Kidney (tissue), 14 donors: Measurements from ENCODE around the gene SDSL. TPM values are rescaled to one million over a fixed set of nuclear protein-coding genes. Genes with fewer than 3 reads are reported as not detected.
A peak's percentile ranks its signal among the peaks of the same experiment; 100 is the strongest.

Experiments
- DNase-seq, 5 donors: peaks; one replicate each; pipeline ENCODE4 v3.0.0-alpha.2; 2013 to 2020
- FAIRE-seq: peaks from 2 replicates; lab custom pipeline; 2012; peaks lifted over from hg19 to GRCh38; lab: Jason Lieb, UNC
- H3K27ac ChIP-seq, 2 donors: one replicate each; pipeline ENCODE4 v1.7.0; 2013; ENCODE audit warnings: low read depth in 2 of 2, low read length in 2 of 2, inconsistent platforms in 1 of 2
- H3K27me3 ChIP-seq: one replicate; pipeline ENCODE4 v1.7.1; 2013; ENCODE audit warnings: low read length, inconsistent platforms; ENCODE audit not compliant: control insufficient read depth, insufficient read depth
- H3K36me3 ChIP-seq, 3 donors: one replicate each; pipeline versions ENCODE4 v1.7.0 to v1.7.1; 2013; ENCODE audit warnings: low read length in 3 of 3, control low read depth in 1 of 3, inconsistent platforms in 1 of 3; ENCODE audit not compliant: insufficient read depth in 3 of 3, control insufficient read depth in 2 of 3
- H3K4me1 ChIP-seq, 3 donors: one replicate each; pipeline versions ENCODE4 v1.7.0 to v1.7.1; 2013; ENCODE audit warnings: low read length in 3 of 3, inconsistent platforms in 1 of 3, low read depth in 1 of 3; ENCODE audit not compliant: control insufficient read depth in 2 of 3, insufficient read depth in 2 of 3
- H3K4me3 ChIP-seq, 3 donors: one replicate each; pipeline versions ENCODE4 v1.7.0 to v1.8.1; 2013; ENCODE audit warnings: low read length in 3 of 3, control low read depth in 1 of 3, inconsistent platforms in 1 of 3
- H3K9ac ChIP-seq, 3 donors: one replicate each; pipeline versions ENCODE4 v1.7.0 to v1.7.1; 2013; ENCODE audit warnings: low read length in 3 of 3, control low read depth in 1 of 3, inconsistent platforms in 1 of 3
- H3K9me3 ChIP-seq, 3 donors: one replicate each; pipeline versions ENCODE4 v1.7.0 to v1.7.1; 2013; ENCODE audit warnings: low read length in 3 of 3, control low read depth in 1 of 3, inconsistent platforms in 1 of 3; ENCODE audit not compliant: control insufficient read depth in 2 of 3, insufficient read depth in 1 of 3
- intact Hi-C: fragments of 100-400 bp; cut with DNase I; formaldehyde crosslinking; loops from one replicate; pipeline ENCODE4 v1.11.1; 2022
- polyA plus RNA-seq: library from polyadenylated mRNA; stranded (reverse); fragments of 350-450 nt; fragmentation: Illumina TruSeq; extraction: RNeasy Lipid Tissue Mini Kit (QIAGEN cat#74804); gene quantifications from one replicate; pipeline ENCODE4 v1.2.3, GENCODE V29; 2014; ENCODE audit warnings: low read depth, low replicate concordance; ENCODE audit not compliant: insufficient read depth
- total RNA-seq: library from RNA; stranded (reverse); fragmentation: NEBNext Ultra II Directional; extraction: Animal tissue kit (Norgen Biotek cat#: 25700); gene quantifications from one replicate; pipeline ENCODE4 v1.2.1, GENCODE V29; 2021
- TF ChIP-seq, protein P1 (sequence below): IDR thresholded peaks from 3 replicates; pipeline ENCODE4 v1.5.1; 2012; ENCODE audit warnings: mild to moderate bottlenecking, moderate library complexity, borderline replicate concordance; ENCODE audit not compliant: insufficient read depth; ENCODE audit errors: extremely low read depth
- donor health status: control.
- donor health status: control.
- donor health status: control.
- donor health status: control.
- donor health status: control.
- donor health status: DM: yes; HTN: yes; CAD: no.
- donor health status: Normal renal cell carcinoma (clear cell type).

The SDSL gene
- total and polyA plus RNA-seq, 2 donors from 2014 or later = 22.8 to 116 TPM

DNA sequence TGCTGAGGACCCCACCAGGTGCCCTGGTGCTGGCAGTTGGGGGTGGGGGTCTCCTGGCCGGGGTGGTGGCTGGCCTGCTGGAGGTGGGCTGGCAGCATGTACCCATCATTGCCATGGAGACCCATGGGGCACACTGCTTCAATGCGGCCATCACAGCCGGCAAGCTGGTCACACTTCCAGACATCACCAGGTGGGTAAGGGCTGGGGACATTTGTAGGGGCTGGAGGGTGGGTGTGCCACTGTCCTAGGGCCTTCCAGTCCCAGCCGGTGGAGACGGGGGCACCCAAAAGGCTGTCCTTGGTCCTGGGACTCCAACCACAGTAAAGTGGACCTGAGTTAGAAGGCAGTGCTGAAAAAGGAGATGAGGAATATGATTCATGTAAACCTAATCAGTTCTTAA lies 13.2 kb downstream of the SDSL start:
- H3K4me1 ChIP-seq = no peaks in the 10 kb centered on the region
- H3K27me3 ChIP-seq = no peaks in the 10 kb centered on the region
- intact Hi-C loops = no loop called here
- H3K9ac ChIP-seq = no peak overlapping the region
- H3K36me3 ChIP-seq = peaks cover 0 to 2% (median 0%) of the 10 kb centered on the region in 3 donors
- FAIRE-seq (no peak), DNase-seq (peak in 1 of 5 donors; percentile 28)
- TF ChIP-seq, protein P1, sequence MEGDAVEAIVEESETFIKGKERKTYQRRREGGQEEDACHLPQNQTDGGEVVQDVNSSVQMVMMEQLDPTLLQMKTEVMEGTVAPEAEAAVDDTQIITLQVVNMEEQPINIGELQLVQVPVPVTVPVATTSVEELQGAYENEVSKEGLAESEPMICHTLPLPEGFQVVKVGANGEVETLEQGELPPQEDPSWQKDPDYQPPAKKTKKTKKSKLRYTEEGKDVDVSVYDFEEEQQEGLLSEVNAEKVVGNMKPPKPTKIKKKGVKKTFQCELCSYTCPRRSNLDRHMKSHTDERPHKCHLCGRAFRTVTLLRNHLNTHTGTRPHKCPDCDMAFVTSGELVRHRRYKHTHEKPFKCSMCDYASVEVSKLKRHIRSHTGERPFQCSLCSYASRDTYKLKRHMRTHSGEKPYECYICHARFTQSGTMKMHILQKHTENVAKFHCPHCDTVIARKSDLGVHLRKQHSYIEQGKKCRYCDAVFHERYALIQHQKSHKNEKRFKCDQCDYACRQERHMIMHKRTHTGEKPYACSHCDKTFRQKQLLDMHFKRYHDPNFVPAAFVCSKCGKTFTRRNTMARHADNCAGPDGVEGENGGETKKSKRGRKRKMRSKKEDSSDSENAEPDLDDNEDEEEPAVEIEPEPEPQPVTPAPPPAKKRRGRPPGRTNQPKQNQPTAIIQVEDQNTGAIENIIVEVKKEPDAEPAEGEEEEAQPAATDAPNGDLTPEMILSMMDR = no peak
- no peaks in the 10 kb centered on the region for H3K9me3 ChIP-seq
- H3K27ac ChIP-seq = no peak overlapping the region
- no peak overlapping the region for H3K4me3 ChIP-seq

DNA sequence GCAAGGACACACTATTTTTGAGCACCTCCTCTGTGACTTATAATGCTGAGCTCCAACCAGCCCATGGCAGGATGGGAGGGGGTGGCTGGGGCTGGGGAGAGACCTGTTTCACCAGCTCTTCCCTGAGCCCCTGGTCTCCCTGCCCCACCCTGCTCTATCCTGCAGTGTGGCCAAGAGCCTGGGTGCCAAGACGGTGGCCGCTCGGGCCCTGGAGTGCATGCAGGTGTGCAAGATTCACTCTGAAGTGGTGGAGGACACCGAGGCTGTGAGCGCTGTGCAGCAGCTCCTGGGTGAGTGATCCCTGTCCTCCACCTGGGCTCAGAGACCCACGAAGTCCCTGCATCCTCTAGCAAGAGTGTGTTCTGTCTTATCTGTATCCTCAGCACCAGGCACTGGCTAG lies 14.4 kb downstream of the SDSL start:
- H3K4me3 ChIP-seq = no peak overlapping the region
- H3K4me1 ChIP-seq = no peaks in the 10 kb centered on the region
- peaks cover 0 to 2% (median 0%) of the 10 kb centered on the region in 3 donors for H3K36me3 ChIP-seq
- TF ChIP-seq, protein P1 = no peak
- FAIRE-seq (no peak), DNase-seq (peak in 1 of 5 donors; percentile 55)
- H3K27me3 ChIP-seq = no peaks in the 10 kb centered on the region
- intact Hi-C loops = no loop called here
- no peak overlapping the region for H3K9ac ChIP-seq
- no peaks in the 10 kb centered on the region for H3K9me3 ChIP-seq
- H3K27ac ChIP-seq = no peak overlapping the region

DNA sequence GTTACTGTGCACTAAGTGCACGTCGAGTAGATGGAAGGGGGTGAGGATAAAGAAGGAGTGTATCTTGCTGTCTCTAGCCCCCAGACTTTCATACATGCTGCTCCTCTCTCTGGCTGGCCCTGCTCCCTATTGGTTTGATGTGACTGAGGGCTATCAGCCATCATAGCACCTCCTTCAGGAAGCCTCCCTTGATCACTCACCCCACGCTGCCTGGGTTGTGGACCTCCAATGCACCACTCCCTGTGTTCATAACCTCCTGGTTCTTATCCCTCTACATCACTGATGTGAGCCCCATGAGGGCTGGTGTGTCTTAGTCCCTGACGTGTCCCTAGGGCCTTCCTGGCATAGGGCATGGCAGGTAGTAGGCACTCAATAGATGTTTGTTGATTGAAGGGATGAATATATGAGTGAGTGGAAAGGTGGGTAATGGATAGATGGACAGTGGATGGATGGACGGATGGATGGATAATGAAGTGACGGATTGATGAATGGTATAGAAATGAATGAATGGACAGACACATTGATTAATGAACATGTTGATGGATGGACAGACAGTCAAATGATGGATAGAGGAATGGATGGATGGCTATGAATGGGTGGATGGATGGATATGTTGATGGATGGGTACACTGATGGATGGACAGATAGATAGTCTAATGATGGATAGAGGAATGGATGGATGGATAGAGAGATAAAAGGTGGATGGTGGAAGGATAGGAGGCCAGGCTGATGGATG lies 15.0 kb downstream of the SDSL start:
- intact Hi-C loops = no loop called here
- H3K36me3 ChIP-seq = peaks cover 0 to 2% (median 0%) of the 10 kb centered on the region in 3 donors
- H3K27me3 ChIP-seq = no peaks in the 10 kb centered on the region
- TF ChIP-seq, protein P1 = no peak
- FAIRE-seq (no peak), DNase-seq (no peak)
- no peak overlapping the region for H3K27ac ChIP-seq
- H3K4me1 ChIP-seq = no peaks in the 10 kb centered on the region
- H3K9ac ChIP-seq = no peak overlapping the region
- H3K9me3 ChIP-seq = no peaks in the 10 kb centered on the region
- H3K4me3 ChIP-seq = no peak overlapping the region
